GM12873 (cell line): ENCODE measurements around the gene ZMAT3.

Experiments used
- TF ChIP-seq, protein P1 (sequence below): IDR thresholded peaks from 2 replicates; pipeline ENCODE4 v1.5.1; 2012; ENCODE audit warnings: low read depth, mild to moderate bottlenecking, moderate library complexity, low read length, control low read depth; ENCODE audit not compliant: insufficient read depth; ENCODE audit errors: missing control alignments

ZMAT3 gene

DNA sequence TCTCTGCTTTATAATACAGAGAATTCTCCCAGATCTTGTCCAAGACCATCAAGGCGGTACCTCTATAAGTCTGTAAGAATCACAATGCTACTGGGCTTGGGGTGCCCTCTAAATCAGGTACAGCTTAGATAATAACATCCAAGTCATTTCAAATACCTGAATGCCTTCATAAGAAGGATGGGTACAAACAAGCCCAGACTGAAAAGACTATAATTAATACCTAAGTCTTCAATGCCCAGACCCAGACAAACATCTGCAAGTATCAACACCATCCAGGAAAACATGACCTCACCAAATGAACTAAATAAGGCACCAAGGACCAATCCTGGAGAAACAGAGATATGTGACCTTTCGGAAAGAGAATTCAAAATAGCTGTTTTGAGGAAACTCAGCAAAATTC is 65.9 kb downstream of the ZMAT3 start:
- TF ChIP-seq, protein P1, sequence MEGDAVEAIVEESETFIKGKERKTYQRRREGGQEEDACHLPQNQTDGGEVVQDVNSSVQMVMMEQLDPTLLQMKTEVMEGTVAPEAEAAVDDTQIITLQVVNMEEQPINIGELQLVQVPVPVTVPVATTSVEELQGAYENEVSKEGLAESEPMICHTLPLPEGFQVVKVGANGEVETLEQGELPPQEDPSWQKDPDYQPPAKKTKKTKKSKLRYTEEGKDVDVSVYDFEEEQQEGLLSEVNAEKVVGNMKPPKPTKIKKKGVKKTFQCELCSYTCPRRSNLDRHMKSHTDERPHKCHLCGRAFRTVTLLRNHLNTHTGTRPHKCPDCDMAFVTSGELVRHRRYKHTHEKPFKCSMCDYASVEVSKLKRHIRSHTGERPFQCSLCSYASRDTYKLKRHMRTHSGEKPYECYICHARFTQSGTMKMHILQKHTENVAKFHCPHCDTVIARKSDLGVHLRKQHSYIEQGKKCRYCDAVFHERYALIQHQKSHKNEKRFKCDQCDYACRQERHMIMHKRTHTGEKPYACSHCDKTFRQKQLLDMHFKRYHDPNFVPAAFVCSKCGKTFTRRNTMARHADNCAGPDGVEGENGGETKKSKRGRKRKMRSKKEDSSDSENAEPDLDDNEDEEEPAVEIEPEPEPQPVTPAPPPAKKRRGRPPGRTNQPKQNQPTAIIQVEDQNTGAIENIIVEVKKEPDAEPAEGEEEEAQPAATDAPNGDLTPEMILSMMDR: no peak

DNA sequence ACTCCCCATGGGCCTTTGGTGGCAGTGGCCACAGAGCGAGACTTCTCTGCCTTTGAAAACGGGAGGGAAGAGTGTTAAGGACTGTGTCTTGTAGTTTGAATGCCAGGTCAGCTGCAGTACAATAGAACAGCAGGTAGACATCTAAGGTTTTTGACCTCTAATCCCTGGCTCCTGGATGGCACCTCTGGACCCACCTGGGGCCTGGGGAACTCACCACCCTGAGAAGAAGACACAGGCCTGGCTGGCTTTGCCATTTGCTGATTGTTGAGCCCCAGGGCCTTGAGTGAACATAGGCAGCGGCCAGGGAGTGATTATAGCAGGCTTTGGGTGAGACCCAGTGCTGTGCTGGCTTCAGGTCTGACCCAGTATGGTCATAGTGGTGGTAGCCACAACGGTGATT is 66.4 kb downstream of the ZMAT3 start:
- TF ChIP-seq, protein P1: no peak

DNA sequence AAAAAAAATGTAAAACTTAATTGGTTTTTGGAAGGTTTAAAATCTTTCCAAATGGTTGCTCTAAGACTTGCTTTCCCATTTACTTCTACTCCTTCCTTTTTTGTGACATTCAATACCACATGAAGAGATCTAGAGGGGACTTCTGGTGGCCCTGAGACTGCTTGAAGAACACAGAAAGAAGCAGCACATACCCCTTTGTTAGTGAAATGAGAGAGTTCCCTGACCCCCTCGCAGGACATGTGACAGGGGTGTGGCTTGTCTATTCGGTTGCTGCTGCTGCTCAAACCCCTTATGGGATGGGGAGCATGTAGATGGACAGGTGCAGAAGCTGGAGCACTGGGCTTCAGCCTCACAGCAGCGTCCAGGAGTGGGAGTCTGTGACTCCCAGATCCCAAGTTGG is 71.0 kb downstream of the ZMAT3 start:
- TF ChIP-seq, protein P1: no peak

DNA sequence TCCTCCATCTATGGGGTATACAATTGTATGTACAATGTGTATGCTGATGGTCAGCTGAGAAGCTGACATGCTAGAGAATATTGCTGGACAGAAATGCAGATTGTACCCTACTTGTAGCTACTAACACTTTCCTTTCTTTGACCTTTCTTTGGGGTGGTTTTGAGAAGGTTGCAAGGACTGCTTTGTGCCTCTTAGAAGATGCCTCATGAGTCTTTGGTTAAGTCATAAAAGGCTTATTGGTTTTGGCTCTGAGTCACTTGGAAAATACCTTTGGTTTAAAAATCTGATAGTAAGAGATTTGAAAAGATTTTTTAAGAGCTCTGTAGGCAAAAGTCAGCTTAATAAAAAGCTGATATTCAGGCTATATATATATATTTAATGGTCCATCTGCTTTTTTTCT is 71.5 kb downstream of the ZMAT3 start:
- TF ChIP-seq, protein P1: no peak

DNA sequence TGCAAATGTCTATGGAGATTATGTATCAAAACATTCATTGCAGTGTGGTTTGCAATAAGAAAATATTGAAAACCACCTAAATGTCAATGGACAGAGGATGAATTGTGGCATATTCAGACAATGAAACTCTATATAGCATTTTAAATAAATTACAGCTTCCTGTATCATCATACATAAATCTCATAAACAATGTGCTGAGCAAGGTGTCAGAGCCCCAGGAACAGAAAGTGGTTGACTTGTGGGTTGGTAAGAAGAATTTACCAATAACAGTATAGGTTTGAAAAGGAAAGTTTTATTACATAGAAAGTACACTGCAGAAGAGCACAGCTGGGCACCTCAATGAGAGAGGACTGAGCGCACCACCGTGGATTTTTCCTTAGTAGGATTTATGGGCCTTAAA is 75.2 kb downstream of the ZMAT3 start:
- TF ChIP-seq, protein P1: no peak

DNA sequence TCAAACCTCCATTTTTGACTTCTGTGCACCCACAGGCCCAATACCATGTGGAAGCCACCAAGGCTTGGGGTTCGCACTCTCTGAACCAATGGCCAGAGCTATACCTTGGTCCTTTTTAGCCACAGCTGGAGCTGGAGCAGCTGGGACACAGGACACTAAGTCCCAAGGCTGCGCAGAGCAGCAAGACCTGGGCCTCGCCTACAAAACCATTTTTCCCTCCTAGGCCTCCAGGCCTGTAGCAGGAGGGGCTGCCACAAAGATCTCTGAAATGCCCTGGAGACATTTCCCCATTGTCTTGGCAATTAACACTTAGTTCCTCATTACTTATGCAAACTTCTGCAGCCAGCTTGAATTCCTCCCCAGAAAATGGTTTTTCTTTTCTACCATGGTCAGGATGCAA is 81.3 kb downstream of the ZMAT3 start:
- TF ChIP-seq, protein P1: no peak

DNA sequence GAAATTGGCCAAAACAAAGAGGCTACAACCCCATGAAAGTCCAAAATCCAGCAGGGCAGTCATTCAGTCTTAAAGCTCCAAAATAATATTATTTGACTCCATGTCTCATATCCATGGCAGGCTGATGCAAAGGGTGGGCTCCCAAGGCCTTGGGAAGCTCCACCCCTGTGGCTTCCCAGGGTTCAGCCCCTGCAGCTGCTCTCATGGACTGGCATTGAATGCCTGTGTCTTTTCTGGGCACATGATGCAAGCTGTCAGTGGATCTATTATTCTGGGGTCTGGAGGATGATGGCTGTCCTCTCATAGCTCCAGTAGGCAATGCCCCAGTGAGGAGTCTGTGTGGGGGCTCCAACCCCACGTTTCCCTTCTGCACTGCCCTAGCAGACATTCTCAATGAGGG is 81.8 kb downstream of the ZMAT3 start:
- TF ChIP-seq, protein P1: no peak
